NCI-H146 treated with DMSO at 0.1 percent for 48 hours (cell line): ENCODE data around the gene C11orf21.

Experiments used
- DNase-seq: peaks from one replicate; lab custom pipeline; 2025; ENCODE audit not compliant: unreplicated experiment; lab: John Stamatoyannopoulos, UW

The C11orf21 gene

DNA sequence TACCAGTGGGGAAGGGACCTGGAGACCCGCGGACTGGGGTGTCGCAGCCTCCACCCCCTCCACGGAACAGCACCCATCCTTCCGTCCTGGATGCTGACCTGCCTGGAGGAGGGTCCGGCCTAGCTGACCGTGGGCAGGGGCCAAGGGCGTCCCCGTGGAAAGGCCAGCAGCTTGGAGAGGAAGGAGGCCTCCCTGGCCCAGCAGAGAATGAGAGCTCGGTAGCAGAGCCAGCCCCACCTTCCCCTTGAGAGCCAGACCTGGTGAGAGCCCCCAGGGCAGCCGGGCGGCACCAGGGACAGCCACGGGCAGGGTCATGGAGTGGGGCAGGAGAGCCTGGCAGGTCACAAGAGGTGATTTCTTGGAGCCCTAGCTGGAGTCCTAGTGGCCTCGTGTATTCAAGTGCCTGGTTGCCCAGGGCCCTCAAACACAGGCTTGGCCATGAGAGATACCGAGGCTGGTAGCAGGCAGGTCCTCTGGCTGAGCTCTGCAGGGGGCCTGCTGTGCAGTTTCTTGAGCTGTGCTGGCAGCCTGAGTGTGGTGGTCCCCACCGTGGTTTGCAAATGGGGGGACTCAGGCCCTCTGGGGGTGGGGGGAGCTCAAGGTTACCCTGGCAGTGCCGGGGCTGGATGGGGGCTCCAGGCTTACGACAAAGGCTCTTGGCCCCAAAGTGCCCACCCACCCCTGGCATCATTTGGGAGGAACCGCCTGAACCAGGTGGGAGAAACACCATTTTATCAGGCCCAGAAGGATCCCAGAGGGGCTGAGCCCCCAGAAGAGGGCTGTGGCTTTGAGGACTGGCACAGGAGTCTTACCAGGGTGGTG lies 7.7 kb upstream of the C11orf21 start:
- no peak for DNase-seq

GRCh38 chr11:2308713-2309112 lies 7.0 kb upstream of the C11orf21 start:
- no peak for DNase-seq

- no peak for DNase-seq
These were observed 6.0 kb upstream of the C11orf21 start for GRCh38 chr11:2307501-2308331.

DNA sequence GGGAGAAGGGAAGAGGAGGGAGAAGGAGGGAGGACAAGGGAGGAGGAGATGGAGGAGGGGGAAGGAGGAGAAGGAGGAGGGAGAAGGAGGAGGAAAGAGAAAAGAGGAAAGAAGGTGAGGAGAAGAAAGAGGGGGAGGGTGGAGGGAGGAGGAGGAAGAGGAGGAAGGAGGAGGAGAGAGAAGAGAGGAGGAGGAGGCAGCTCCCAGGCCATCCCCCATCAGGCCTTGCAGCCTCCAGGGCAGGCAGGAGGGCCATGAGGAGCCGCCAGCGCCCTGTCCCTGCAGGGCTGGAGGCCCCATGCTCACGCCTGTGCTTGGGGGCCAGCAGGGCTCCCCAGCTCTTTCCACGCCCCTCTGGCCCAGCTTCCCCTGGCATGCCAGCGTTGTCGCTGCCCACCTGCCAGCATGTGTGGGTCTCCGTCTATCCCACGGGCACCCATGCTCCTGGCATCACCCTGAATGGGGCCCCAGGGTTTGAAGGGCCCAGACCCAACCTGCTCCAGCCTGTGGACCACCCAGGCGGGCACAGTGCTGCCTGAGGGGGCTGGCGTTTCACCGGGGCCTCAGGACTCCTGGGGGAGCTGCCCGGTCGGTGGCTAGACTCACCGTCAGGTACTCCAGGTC lies 5.3 kb upstream of the C11orf21 start:
- DNase-seq: no peak

DNA sequence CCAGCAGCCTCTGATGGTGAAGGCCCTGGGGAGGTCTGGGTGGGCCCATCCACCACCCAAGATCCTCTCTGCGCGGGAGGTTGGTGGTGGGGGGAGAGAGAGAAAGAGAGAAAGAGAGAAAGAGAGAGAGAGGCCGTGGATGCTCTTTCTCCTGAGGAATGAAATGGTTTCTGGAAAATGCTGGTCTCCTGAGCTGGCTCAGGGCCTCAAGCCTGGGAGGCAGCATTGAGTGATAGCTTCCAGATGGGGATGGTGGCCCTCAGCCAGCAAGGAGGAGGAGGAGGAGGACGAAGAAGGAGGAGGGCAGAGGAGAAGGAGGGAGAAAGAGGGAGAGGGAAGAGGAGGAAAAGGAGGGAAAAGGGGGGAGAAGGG lies 4.7 kb upstream of the C11orf21 start:
- no peak for DNase-seq

DNA sequence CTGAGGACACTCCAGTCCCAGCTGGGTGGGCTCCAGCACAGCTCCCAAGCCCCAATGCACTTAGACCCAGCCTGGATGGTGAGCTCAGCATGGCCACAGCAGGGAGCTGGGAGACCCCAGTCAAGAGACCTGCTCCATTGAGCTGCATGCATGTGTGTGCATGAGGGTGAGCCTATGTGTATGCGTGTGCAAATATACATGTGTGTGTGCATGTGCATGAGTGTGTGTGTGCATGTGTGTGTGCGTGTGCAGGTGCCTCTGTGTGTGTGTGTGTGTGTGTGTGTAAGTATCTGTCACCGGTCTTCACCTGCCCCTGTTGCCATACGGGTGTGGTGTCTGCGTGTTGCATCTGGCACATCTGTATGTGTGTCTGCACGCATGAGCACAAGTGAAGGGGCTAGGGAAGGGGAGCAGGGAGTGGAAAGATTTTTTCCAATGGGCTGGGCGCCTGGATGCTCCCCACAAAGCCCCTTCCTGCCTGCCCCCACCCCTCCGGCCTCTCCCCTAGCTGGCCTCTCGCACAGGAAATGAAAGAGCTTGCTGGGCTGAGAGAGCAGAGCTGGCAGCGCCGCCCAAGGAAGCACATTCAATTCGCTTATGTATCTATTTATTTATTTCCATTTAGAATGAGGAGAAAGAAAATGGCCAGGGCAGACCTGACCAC lies 4.2 kb upstream of the C11orf21 start:
- DNase-seq: no peak

DNA sequence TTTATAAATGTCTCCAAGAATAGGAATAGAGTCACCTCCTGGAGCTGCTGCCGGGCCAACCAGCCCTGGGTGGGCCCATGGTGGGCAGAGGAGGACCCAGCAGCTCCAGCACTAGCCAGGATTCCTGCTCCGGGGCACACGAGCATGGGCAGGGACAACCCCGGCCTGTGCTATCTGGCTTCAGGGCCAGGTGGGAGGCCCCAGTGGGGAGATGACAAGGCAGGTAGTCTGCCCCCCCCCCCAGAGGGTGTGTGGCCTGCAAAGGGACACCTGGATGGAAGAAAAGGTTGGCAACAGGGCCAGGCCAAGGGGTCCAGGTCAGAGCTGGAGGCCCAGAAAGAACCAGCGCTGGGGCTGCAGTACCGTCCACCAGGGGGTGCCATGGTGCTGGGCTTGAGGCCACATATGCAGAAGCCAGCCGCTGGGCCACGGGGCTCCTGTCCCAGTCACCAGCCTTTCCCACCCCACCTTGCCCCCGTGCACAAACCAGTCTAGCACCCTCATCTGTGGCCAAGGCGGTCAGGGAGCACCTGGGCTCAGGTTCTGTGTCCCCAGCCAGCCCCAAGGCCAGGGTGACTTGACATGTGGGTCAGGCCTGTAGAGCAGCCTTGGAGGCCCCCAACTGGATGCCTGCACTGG lies 3.5 kb upstream of the C11orf21 start:
- peak; percentile 9 for DNase-seq

DNA sequence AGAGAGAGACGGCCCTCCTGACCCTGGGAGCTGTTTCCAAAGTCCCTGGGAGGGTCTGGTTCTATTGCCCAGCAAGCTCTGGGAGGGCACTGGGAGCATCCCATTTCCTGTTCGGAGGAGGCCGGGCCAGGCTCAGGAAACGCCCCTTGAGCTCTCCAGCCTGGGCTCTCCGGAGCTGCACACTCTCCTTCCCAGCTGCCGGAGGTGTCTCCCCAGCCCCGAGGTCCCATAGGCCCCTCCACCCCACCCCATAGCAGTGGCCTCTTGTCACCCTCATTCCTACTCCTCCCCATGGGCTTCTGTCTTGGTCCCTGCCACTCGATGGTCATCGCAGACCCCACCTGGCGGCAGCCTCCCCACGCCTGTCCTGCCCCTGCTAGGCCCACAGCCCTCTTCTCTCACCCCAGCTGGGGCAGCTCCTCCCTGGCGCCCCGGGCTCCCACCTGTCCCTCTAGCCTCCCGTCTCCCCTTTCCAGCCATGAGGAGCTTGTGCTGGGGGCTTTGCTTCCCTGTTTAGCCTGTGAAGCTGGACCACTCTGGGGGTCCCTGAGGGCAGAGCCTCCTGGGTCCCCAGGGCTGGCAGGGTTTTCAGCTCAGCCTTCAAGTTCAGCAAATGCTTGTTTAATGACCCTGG lies 2.9 kb upstream of the C11orf21 start:
- no peak for DNase-seq

DNA sequence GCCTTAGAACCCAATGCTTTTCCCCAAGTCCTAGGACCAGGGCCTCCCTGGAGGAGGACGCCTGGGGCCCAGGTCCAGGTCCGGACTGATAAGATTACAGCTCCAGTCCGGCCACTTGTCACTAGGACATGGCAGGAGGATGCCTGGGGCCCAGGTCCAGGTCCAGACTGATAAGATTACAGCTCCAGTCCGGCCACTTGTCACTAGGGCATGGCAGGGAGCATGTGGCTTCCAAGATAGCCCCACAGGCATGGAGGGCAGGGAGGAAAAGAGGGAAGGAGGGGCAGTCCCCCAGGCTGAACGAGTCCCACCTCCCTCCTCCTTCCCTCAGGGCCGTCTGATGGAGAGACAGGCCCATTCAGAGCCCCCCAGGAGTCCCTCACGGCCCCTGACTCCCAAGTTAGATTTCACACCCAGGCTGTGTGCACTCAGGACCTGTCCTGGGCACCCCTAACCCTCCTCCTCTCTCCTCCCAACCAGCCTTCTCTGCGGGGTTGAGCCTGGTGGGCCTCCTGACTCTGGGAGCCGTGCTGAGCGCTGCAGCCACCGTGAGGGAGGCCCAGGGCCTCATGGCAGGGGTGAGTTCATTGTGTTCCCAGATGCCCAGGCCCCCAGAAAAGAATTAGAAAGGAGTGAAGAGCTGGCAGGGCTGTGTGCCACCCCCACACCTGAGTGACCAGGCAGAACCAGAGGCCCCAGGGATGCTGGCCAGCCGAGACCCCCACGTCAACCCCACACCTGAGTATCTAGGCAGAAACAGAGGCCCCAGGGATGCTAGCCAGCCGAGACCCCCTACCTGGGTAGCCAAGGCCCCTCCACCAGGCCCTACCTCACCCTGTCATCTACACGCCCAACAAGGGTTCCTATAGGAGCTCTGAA lies 2.1 kb upstream of the C11orf21 start:
- no peak for DNase-seq

- DNase-seq: no peak
These were observed 1.3 kb upstream of the C11orf21 start for GRCh38 chr11:2302896-2303626.

DNA sequence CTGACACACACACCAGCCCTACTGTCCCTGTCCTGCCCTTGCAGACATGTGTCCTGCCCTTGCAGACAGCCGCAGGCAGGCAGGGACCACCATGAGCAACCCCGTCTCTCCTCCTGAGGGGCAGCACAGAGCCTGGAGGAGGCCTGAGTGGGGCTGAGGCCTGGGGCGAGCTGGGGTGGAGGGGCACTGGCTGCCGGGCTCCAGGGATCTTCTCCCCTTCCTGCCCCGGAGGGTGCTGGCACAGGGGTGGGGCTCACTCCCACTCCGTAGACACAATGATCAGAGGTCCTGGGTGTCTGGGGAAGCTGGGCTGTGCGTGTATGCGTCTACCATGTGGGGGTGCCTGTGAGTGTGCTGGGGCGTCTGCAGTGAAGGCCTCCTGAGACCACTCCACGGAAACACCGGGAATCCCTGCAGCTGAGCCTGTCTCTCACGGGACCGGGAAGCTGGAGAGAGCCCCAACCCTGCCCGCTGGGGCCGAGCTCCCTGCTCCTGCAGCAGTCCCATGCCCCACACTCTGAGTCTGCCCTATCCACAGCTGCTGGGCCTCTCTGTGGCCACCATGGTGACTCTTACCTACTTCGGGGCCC lies 683 bp upstream of the C11orf21 start:
- no peak for DNase-seq

DNA sequence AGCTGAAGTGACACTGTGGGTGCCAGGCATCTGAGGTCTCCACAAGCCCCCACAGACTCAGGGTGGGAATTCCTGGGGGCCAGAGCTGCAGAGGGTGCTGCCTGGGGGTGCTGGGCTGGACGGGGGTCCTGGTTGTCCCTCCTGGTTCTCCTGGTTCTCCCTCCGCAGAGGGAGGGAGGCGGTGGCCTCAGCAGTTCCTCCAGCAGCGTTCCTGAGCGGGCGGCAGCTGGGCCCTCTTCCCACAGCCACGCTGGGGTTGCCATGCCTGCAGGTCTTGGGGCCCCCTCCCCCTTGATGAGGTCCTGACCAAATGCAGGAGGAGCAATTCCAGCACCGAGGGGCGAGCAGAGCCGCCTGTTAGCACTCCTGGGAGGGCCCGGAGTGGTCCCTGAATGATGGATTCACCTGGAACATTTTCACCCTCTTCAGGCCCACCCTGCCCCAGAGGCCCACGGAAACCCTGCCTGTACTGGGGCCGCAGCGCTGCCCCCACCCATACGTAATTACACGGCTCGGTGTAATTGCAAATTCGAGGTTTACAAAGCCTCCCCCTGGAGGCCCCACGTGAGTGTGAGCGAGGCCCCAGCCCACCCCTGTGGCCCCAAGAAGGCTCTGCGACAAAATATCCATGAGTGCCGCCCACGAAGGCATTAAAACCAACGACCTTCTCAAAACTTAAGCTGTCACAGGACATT lies 635 bp downstream of the C11orf21 start:
- DNase-seq: no peak

DNA sequence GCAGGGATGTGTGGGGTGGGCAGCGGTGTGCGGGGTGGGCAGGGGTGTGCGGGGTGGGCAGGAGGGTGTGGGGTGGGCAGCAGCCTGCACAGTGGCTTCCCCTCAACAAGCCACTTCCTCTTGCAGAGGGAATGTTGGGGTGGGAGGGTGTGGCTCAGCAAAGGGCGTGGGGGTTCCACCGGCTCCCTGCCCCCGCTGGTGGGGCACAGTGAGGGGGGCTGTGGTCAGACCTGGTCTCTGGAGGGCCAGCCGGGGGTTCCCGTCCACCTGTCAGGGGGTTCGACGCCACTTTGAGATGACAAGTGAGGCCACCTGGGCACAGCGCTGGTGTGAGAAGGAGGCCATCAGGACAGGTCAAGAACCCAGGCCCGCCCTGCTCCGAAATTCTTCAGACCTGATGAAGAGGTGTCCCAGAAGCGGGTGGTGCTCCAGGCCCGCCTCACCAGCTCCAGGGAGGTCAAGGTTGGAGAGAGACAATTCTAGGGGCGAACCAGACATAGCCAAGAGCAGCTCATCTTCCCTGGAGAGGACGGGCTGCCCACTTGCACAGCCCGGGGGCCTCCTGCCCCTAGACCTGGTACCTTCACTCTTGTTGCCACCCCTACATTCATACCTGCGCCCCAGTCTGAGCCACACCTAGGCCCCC lies 1.3 kb downstream of the C11orf21 start:
- no peak for DNase-seq

GRCh38 chr11:2299773-2300172 lies 1.9 kb downstream of the C11orf21 start:
- no peak for DNase-seq

GRCh38 chr11:2298795-2299761 lies 2.6 kb downstream of the C11orf21 start:
- DNase-seq: peak; percentile 40

DNA sequence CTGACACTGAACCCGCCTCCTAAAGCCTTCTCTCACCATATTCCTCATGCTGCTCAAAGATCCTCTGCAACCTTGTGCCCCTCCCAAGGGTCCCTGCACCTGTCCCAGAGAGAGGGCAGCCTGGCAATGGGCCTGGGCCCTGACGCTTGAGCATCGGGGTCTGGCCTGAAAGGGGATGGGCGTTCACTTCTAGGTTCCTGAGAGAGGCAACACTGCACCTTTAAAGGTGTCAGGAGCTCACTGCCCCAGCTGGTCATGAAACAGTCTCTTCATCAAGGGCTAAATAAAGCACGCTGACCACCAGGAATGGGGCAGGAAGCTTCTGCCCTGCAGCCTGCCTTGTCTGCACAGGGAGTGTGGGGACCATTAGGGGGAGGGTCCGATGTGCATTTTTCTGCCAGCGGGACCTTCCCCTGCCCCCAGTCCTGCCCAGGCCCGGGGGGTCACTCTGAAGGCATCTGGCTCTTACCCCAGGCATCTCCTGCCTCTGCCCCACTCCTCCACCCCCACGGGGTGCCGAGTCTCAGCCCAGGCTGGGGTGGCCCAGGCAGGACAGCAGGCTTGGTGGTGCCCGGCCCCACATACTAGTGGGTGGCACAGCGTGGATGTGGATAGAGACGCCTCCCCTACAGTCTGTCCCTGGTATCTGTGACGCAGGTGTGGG lies 3.5 kb downstream of the C11orf21 start:
- no peak for DNase-seq
